GM19328 (cell line): ENCODE measurements around the gene CEMIP.
"Not testable (repeated sequence)": the region's sequence is repeated elsewhere in the genome, so short reads cannot be mapped to it uniquely, and the experiment has no call there.

Experiments
- ATAC-seq: cut with Tn5 transposase; IDR thresholded peaks from one replicate; pipeline ENCODE4 v1.9.1; 2021; ENCODE audit warnings: mild to moderate bottlenecking, moderate library complexity; ENCODE audit not compliant: unreplicated experiment

Gene CEMIP

GRCh38 chr15:80755885-80756284 lies 23.3 kb upstream of the CEMIP start:
- ATAC-seq, result no peak

- no peak for ATAC-seq
Observed at GRCh38 chr15:80758130-80758745, 20.9 kb upstream of the CEMIP start.

- no peak for ATAC-seq
Observed at GRCh38 chr15:80760960-80761359, 18.2 kb upstream of the CEMIP start.

GRCh38 chr15:80761754-80762153 lies 17.4 kb upstream of the CEMIP start:
- ATAC-seq, result no peak

DNA sequence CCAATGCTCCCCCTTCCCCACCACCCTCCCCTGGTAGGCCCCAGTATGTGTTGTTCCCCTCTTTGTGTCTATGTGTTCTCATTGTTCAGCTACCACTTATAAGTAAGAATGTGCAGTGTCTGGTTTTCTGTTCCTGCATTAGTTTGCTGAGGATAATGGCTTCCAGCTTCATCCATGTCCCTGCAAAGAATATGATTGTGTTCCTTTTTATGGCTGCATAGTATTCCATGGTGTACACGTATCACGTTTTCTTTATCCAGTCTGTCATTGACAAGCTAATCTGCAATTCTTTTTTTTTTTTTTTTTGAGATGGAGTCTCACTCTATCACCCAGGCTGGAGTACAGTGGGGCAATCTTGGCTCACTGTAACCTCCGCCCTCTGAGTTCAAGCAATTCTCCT lies 15.9 kb upstream of the CEMIP start:
- not testable (repeated sequence) for ATAC-seq

DNA sequence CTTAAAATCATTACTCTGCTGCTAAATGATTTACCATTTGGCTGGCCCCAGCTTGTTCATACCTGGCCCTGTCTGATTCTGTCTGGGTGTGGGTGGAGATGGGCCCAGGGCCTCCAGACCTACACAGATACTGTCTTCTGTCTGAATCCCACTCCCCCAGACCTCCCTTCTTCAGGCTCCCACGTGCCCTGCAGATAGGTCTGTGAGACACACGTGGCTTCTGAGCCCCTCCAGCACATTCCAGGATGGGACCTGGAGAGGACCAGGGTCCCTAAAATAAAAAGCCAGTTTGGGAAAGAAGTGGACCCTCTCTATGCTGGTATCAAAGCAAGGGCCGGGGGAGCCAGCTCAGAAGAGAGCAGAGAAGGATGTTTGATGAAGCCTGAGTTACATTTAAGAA lies 14.6 kb upstream of the CEMIP start:
- no peak for ATAC-seq

- no peak for ATAC-seq
Observed at GRCh38 chr15:80766275-80766674, 12.9 kb upstream of the CEMIP start.

GRCh38 chr15:80768158-80768557 lies 11.0 kb upstream of the CEMIP start:
- ATAC-seq, result no peak

GRCh38 chr15:80769153-80769828 lies 9.9 kb upstream of the CEMIP start:
- ATAC-seq, result no peak

- ATAC-seq, result no peak
Observed at GRCh38 chr15:80769829-80770705, 9.1 kb upstream of the CEMIP start.

- ATAC-seq, result no peak
Observed at GRCh38 chr15:80773122-80773551, 6.0 kb upstream of the CEMIP start.

DNA sequence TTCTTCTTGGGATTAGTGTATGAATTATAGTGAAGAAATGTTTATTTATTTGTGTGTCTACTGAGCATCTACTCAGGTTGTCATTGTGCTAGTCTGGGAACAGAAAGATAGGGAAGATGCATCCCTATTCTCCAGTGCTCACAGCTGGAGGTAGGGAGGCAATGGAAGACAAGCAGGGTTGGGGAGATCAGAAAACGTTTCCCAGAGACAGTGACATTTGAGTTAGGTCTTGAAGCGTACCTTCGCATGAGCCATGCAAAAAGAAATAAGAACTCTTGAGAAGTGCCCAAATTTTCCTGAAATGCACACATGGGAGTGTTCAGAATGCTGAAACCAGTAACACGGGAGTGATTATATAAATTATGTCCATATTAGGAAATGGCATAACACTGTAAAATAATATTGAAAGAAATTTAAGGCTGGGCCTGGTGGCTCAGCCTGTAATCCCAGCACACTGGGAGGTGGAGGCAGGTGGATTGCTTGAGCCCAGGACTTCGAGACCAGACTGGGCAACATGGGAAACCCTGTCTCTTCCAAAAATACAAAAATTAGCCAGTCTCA lies 5.3 kb upstream of the CEMIP start:
- no peak for ATAC-seq

GRCh38 chr15:80774486-80774885 lies 4.7 kb upstream of the CEMIP start:
- ATAC-seq, result no peak

GRCh38 chr15:80775338-80775737 lies 3.8 kb upstream of the CEMIP start:
- no peak for ATAC-seq

DNA sequence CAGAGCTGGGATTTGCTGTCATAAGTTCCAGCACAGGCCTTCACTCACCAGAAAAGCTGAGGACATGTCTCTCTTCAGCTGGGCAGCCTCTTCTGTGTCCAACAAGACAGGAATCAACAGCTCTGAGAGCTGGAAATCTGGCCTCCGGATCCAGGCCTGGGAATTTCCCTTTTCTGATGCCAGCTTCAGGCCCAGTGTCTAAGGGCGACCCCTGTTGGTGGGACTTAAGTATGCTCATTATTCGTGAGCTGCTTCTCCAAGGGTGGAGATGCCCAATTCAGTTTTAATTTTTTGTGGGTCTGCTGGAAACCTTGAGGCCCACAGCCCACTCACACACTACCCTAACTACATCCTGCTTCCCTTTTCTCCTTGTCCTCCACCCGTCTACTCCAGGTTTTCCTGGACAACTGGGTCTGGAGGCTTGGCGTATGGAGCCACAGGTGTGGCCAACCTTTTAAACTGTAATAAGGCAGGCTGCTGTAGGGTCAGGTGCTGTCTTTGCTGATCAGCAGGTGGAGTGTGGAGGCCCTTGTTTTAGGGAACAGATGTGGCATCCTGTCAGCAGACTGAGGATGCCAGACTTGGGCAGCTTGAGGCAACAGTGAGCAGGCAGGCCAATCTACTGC lies 2.6 kb upstream of the CEMIP start:
- ATAC-seq, result no peak

DNA sequence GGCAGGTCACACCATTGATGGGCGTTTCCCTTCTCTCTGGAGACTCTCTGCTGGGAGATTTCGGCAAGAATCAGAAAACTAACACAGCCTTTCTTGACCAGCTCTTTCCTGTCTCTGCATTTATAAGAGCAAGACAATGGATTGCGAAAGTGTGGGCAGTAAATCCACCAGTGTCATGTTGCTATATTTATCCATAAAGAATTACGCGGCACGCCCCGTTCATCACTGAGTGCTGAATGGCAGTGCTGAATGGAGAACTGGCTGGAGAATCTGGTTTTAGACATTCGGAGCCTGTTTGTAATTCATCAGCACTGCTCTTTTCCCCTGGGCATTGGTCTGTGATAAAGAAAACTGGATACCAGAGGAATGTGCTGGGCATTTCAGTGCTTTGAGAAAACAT lies 2.0 kb upstream of the CEMIP start:
- no peak for ATAC-seq

DNA sequence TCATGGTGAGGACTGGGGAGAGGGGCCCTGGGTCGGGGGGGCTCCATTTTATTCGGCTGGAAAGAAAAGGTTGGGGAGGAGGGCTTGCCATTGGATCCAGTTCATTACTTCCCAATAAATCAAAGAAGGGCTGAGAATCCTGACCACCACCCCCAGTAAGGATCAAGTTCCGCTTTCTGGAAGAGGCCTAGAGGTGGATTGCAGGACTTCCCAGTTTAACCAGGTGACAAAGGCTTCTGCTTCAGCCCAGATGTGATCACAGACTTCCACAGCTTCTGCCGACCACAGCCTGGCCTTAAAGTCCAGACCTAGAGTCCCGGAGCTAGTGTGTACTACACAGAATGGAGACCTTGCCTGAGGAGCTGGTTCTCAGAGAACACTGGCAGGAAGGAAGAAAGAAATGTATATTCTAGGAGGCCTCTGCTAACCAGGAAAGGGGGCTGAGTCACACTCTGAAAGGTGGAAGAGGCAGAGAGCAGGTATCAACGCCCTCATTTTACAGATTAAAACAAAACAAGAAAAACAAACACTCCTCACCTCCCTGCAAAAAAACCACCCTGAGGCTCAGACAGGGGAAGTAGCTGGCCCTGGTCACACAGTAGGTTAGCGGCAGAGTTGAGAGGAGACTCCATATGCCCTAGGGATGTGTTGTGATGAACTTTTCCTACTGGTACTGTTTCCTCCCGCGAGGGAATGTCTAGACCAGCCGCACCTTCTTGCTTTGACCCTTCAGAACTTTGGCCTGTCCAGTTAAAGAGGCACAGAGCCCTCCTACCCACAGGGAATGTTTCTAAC lies 1.1 kb upstream of the CEMIP start:
- ATAC-seq, result no peak

GRCh38 chr15:80778621-80778963 lies 578 bp upstream of the CEMIP start:
- no peak for ATAC-seq

- ATAC-seq, result no peak
Observed at GRCh38 chr15:80779658-80780415, 667 bp downstream of the CEMIP start.
